Measurements from ENCODE around the gene EFCC1.

EFCC1 gene

DNA sequence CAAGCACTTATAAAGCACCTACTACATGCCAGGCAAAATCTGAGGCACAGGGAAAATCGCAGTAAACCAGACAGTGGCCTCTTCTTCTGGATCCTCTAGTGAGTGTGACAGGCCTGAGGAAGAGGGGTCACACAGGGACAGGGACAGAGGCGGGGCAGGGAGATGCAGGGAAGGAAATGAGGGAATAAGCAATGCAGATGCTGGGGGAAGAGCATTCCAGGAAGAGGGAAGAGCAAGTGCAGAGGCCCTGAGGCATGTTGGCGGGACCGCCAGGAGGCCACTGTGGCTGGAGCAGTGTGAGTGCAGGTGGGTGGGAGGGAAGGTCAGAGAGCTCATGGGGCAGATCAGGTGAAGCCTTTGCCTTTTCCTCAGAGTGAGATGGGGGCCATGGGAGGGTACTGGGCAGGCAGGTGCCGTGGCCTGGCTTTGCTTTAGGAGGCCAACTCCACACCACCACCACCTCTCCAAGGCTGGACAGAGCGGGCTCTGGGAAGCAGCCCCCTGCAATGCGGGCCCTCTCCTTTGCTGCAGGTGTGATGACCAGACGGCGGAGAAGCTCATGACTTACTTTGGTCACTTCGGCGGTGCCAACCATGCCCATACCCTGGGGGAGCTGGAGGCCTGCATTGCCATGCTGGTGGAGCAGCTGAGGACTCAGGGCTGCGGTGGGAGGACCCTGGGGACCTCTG, 32.7 kb downstream of the EFCC1 start:
- no peak for DNase-seq

DNA sequence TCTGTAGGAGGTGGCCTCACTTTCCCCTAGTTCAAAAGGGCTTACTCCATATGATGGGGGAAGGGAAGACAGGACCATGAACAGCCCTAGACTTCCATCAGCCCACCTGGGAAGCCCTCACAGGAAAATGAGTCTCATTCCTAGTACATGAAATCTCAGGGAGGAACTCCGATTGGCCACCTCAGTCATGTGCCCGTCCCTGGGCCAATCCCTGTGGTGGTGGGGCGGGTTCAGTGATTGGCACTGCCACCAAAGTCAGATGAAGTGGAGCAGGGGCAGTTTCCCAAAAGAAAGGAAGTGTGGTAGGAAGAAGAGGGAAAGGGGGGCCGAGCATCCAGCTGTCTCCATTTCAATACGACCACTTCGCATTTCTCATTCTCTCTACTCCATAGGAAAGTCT, 33.5 kb downstream of the EFCC1 start:
- DNase-seq, result no peak

DNA sequence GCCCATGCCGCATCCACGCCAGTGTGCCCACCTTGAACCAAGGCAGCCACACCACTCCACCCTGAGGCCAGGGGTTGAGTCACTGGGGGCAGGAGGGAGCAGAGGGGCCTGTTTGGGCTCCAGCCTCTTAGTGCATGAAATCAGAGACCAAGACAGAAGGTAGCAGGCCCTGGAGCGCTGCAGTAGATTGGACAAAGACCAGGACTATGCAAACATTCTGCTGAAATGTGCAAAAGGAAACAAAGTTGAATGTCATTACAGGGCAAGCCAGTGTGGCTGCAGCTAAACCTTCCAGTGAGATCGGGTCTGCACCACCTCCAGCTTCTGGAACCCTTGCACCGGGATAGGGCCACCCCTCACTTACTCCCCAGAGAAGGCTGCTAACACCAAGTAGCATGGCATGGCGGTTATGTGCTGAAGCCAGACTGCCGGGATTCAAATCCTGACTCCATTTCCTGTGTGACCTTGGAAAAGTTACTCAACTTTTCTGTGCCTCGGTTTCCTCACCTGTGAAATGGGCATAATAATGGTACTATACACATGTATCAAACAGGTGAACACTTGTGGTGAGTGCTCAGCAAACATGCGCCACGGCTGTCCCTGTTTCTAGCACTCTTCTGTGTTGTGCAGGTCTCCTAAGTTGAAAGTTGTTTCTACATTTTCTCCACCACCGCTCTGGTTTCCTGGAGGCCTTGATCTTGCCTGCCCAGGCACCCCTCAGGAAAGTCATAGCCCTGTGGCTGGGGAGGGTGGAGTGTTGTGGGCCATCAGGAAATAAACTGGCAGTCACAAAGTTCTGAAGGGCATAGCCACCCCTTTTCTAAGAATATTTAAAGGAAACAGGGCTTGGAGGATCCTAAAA, 34.5 kb downstream of the EFCC1 start:
- no peak for DNase-seq

DNA sequence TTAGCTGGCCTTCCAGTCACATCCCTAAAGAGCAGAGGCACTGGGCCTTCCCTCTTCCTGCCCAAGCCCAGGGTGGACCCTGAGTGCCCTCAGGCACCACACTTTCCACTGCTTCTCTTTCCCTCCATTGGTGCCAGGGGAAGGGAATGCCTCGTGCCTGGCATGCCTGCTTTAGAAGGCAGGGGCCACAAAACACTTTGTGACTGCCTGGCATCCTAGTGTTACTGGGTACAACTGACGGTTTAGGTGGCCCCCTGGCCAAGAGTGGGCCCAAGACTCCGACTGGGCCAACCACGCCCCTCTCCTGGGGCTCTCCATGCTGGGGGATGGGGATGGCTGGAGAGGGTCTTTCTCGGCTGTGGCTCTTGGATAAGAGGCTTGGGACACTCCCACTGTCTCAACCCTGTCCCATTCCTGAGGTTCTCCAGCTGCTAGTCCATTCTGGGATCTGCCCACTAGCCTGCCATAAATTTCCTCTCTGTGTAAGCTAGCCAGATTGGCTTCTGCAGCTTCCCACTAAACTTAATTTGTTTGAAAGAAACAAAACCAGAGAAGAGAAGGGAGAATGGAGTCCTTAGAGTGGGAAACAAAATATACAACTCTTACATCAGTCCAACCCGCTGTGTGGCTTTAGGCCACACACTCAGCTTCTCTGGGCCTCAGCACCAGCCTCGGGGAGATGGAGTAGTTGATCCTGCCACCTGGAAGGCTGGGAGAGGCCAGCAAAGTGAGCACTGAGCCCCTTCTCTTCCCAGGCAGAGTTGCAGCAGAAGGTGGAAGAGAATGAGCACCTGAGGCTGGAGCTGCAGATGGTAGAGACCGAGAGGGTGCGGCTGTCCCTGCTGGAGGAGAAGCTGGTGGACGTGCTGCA, 35.4 kb downstream of the EFCC1 start:
- DNase-seq, result no peak

DNA sequence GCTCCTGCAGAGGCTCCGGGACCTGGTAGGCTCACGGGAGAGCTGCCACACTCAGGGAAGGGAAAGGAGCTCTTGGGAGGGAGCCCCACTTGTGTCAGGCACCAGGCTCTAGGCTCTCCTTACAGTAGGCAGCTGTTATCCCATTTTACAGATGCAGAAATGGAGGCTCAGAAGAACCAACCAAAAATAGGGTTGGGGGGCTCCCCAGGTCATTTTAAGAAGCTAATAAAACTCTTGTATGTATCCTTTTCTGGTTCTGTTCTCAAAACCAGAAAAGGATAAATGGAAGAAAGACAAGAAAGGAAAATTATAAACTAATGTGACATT, 36.0 kb downstream of the EFCC1 start:
- no peak for DNase-seq

DNA sequence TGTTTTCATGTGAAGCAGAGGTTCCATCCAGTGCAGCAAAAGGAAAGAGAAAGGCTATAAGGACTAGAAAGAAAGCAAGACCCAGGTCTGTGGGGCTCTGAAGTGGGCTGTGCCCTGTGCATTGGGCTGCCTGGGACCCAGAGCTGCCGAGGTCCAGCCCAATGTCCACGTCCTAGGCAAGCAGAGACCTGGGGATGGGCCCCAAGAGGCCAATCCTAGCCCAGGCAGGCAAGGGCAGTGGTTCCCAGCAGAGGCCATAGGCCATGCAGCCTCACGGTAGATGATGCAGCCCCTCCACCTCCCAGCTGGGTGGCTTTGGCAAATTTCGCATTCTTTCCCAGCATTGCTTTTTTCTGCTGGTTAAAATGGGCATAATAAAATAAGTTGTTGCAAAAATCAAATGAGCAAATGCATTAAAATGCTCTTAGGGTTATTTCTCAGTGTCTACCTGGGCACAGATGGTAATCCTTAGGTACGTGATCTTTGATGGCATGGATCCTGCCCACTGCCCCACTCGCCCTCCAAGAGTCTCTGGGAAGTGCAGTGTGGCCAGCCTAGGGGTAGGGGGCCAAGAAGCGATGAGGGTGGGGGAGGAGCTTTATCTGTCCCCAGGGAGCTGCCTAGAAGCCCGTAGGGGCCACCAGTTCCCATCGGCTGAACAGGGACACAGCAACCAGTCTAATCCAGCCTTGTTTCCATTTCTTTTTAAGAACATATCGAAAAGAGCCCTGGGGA, 37.2 kb downstream of the EFCC1 start:
- DNase-seq, result no peak

DNA sequence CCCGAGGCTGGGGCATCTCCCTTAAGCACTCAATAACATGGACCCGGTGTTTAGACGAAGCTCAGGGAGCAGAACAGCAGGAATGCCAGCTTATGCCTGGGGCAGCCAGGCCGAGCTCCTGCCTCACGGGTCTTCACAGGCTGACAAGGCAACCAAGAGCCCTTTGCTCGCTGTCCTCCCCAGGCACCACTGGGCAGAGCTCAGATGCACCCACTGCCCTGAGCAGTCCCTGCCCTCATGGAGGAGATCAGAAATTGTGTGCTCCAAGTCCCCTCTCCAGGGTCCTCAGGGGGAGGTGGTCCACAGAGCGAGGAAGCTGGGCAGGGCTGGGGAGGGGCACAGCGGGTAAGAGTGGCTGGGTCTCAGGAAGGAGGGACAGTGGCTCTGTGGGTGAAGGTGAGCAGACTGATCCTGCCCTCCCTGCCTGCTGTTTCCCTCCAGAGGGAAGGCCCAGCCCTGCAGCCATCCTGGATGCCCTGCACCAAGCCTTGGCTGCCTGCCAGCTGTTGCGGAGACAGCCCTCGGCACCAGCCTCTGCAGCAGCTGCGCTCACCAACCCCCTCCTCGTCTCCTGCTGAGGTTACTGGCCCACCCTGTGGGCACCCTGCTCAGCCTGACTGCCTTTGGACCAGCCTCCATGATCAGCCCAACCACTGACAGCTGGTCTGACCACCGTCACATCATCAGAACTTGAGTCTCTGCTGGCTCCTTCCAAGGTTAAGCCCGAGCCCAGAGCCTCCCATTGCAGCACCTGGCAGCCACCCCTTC, 38.4 kb downstream of the EFCC1 start:
- no peak for DNase-seq

DNA sequence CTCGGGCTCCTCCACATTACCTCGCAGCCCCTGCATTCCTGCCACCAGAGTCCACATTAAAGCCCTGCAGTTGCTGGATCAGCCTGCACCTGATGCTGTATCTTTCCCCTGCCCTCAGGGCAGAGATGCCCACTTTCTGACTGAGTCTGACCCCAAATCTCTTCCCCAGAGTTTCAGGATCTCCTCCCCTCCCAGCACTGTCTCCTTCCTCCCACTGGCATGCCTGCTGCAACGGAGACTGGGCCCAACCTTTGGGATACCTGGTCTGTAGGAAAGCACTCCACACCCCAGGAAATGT, 38.9 kb downstream of the EFCC1 start:
- no peak for DNase-seq

DNA sequence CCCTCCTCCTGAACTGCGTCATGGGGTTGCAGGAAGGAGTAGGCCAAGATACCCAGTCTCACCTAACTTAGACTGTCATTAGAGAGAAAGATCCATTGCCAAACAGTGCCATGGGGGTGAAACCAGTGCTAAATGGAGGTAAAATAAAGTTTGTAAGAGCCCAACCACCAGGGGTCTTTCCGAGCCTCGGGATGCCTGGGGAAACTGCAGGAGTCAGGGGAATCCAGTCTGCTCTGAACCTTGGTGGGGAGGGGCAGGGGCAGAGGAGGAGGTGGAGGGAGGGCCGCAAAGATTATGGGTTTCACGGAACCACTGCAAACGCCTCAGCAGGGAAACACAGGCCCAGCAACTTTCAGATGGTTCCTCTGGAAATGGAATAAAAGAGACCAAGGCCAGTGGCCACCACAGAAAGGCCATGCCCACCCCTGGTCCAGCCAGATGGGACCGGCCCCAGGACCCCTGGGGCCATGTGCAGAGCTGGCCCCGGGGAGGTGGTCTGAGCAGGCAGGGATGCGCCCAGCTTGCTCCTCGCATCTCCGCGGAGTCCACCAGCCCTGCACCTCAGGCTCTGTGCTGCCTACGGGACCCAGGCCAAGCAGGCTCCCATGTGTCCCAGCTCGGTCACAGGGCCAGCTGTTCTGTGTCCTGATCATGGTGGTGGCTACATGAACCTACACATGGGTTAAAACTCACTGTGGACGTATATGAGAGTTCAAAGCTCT, 39.6 kb downstream of the EFCC1 start:
- DNase-seq, result no peak

DNA sequence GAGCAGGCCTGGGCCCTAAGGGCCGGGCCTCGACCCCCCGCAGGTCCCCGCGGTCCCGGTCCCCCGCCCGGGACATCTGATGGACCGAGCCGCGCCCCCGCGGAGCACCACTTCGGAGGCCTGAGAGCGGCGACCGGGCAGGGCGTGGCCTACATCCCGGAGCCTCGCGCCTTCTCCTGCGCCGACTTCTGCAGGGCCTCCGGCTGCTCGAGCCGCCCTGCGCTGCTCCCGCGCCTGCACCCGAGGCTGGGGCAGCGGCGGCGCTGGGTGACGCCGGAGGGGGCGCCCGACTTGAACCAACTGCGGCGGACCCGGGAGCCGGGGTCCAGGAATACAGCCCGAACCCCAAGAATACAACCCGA, 44.6 kb downstream of the EFCC1 start:
- no peak for DNase-seq

DNA sequence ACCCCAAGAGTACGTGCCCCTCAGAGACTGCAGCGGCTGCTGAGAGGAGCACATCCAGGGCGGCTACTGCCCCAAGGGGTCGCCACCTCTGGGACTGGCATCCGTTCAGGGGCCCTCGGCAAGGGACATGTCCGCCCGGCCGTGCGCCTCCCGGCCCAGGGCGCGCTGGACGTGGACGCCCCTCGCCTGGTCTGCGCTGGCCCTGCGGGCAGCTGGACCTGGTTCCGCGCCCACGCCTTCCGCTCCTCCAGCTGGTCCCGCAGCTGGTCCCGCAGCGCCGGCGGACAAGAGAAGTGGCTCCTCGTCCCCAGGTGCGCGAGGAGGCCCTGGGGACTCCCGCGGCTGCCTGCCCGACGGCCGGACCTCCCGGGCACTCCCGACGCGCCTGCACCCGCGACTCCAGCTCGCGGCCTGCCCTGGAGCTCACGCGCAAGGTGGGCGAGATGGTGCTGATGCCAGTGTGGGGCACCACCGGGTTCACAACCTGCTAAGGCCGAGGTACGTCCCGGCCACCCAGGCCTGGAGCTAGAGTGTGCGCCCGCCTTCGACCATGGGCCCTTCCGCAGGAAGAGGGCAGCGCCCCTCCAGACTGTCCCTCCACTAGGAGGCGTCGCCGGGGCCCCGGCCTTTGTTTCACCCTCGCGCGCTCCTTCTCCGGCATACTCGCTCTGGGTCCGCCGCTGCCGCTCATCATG, 45.1 kb downstream of the EFCC1 start:
- no peak for DNase-seq

DNA sequence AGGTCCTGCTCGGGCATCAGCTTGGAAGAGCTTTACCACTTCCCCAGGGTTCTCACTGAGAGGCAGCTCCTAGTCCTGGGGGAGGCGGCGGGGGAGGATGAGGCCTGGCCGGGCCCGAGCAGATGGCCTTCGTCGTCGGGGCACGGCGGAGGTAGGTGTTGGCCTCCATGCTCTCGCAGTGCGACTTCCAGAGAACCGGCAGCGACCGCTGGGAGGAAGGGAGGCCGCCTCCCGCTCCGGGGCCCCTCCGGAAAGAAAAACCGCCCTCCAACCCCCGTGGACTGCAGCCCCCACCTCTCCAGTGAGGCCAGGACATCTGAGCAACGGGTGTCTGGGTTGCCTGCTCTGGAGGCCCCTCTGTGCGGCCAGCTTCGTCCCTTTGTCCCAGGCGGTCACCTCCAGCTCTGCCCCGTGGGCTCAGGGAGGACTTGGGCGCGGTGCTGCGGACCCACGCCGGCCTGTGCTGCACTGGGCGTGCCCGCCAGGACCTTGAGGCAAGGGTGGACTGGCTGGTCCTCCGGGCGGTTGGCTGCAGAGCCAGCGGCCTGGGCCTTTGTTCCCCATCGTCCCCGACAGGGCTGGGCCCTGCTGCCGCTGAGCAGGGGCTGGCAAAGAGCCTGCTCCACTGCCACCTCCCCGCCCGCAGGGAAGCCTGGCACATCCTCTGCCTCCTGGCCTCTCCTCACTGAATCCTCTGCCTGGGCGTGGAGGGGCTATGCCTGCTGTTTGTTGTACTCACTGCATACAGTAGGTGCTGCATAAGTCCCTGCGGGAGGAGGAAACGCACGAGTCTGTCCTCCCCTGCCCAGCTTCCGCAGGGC, 45.8 kb downstream of the EFCC1 start:
- DNase-seq, result no peak

DNA sequence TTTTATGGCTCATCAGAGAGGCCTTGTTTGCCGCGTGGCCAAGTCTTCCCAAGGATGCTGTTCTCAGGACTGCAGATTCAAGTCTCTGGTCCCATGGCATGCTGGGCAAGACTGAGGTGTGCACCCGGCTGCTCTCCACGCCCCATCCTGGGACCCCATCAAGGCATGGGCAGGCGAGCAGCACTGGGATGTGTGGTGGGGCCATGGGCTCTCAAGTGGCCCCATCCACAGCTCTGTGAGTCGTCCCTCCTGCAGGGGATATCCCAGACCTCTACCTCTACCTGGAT, 46.4 kb downstream of the EFCC1 start:
- DNase-seq, result no peak

DNA sequence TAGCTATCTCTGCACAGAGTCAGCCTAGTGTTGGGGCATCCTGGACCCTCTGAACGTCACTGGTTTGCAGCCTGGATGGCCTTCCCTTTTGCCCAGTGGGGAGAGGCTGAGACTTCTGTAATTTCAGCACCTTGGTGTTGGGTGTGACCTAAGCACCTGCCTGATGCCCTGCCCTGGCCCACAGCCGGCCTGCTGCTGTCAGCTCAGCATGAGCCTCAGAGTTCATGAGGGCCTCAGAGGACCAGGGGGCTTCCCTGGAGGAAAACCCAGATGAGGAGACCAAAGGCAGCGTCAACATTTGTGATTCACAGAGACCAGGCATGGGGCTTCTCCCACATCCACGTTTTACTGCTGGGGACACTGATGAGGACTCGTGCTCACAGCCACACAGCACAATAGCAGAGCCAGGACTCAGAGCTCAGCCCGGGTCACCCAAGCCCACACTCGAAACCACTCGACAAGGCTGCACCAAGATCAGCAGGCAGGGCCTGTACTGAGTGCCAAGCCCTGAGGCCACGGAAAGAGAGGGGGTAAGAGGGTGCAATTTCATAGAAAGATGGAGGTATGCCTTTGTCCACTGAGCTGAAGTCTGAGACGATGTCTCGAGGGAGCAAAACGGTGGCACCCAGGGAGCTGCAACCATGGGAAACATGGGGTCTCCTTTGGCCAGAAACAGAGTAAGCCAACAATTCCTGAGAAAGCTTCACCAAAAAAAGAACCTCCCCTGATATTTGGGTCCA, 49.6 kb downstream of the EFCC1 start:
- no peak for DNase-seq

DNA sequence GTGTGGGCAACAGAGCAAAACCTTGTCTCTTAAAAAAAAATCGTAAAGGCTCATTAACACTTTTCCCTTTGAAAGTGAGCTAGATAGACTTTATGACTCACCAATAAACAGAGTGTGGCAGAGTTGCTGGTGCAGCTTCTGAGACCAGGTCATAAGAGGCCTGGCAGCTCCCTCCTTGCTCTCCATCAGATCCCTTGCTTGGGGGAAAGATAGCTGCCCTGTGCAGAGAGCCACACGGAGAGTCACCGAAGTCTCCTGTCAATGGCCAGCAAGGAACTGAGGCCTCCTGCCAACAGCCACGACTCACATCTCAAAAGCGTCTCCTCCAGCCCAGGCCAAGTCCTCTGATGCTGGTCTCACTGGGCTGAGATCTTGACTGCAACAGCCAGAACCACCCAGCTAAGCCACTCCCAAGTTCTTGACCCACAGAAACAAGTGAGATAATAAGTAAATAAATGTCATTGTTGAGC, 50.8 kb downstream of the EFCC1 start:
- DNase-seq, result no peak

DNA sequence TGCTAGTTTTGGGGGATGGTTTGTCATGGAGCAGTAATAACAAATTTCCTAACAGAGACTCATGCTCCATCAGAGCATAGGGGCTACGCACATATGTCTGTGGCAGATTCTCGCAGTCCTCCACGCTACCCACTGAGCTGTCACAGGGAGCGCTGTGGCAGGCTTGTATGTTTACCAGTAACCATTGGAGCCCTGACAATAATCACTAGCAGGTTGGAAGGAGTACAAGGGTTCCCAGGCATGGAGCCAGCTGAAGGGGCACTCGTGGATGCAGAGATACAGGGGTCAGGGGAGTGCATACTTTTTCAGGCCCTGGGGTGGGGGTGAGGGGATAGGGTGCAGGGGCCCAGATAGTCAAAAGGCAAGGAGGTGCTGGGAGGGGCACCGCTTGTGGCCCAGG, 51.6 kb downstream of the EFCC1 start:
- no peak for DNase-seq

DNA sequence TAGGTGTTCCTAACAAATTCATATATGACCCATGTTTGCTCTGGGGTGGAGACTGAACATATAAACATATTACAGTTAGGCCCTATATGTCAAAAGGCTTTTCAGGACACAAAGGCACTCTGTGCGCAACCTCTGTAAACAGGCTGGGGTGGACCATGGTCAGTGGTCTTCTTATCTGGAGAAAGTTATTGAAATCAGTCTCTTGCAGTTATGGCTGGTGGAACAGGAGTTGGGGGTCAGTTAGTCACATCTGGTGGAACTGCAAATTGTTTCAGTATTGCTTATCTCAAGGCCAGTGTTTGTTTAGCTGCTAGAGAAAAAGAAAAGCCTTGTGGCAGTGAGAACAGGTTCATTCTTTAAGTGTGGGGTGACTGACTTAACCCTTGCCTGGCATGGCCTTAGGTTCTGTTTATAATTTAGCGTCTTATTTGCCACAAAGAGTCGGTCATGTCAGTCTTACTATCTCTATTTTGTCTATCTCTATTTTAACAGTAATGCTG, 53.6 kb downstream of the EFCC1 start:
- DNase-seq, result no peak

DNA sequence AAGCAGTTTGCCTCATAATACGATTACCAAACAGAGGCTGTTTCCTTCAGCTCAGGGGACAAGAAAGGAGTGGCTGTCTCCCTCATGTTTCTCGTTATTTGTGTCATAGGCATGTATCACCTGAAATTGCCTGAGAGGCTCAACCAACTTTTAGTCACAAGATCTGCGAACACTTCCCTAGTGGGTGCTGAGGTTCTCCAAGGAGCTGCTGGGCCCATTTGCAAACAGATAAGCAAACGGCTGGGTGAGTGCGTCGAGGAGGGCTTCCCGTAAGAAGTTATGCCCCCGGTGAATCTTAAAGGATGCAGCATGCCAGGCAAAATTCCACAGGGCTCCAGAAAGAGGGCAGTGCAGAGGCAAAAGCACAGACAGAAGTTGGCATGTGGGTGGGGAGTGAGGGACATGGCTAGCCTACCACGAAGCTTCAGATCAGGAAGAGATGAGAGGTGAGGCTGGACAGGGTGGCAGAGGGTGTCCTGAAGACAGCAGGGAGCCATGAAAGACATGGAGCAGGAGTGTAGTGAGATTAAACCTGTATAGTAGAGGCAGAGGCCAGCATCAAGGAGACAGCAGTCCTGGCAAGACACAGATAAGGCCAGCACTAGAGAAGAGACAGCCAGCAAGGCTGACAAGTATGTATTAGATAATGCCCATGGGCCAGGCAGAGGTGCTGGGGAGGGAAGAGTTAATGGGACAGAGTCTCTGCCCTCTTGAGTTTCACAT, 55.5 kb downstream of the EFCC1 start:
- DNase-seq, result no peak

DNA sequence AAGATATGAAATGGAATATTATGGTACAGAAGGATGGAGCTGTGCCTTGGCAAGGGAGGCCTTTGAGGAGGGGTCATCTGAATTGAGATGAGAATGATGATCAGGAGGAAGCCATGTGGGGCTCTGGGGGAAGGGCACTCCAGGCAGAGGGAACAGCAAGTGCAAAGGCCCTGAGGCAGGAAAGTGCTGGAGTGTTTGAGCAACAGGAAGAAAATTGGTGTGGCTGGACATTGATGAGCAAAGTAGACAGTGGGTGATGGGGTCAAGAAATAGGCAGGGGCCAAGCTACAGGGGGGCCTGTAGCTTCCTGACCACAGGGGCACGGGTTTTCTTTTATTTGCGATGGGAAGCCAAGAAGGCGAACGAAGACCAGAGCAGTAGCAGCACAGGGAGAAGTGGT, 56.1 kb downstream of the EFCC1 start:
- DNase-seq, result no peak

Data from GF-D8 (cell line).